Fibroblast of villous mesenchyme (primary cell): ENCODE measurements around the gene ALKBH5. TPM values are rescaled to one million over a fixed set of nuclear protein-coding genes. Genes with fewer than 3 reads are reported as not detected.
A peak's percentile ranks its signal among the peaks of the same experiment; 100 is the strongest.

Experiments
- DNase-seq: peaks from one replicate; pipeline ENCODE4 v3.0.0-alpha.2; 2010; ENCODE audit warnings: low read depth
- H3K4me3 ChIP-seq: 2 replicates; pipeline ENCODE4 v1.5.1; 2011; ENCODE audit warnings: low read depth, mild to moderate bottlenecking, low read length
- CTCF ChIP-seq: IDR thresholded peaks from 2 replicates; pipeline ENCODE4 v1.5.1; 2012; ENCODE audit warnings: low read depth, mild to moderate bottlenecking, low read length; ENCODE audit not compliant: insufficient read depth
- total RNA-seq: library from RNA; depleted of rRNA; stranded (reverse); fragments of >200 nt; gene quantifications from 2 replicates; pipeline ENCODE4 v1.2.3, GENCODE V29; 2012

ALKBH5 gene
- total RNA-seq, 1 donor = 144 TPM

DNA sequence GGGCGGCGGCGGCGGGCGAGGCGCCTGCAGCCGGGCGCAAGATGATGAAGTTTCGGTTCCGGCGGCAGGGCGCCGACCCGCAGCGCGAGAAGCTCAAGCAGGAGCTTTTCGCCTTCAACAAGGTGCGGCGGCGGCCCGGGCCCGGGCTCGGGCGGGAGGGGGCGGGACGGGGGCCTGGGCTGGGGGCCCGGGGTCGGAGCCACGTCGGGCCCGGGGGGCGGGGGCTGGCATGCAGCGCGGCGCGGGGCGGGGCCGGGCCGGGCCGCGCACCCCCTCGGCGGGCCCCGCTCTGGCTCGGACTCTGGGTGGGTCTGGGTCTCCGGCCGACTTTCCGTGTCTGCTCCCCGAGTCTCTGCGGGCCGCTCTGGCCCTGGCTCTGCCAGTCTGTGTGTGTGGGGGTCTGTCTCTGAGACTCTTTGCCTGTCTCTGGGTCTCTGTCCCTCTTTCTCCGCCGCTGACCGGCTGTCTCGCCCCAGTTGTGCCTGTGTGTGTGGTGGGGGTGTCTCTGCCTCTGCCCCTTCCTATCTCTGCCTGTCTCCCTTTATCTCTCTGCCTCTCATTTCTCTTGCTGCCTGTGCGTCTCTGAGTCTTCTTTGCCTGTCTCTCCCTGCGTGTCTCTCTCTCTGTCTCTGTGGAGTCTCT lies 42.1 kb downstream of the ALKBH5 start:
- TF ChIP-seq CTCF = no peak
- H3K4me3 ChIP-seq = peak overlapping the region; percentile 94
- DNase-seq = peak; percentile 22

DNA sequence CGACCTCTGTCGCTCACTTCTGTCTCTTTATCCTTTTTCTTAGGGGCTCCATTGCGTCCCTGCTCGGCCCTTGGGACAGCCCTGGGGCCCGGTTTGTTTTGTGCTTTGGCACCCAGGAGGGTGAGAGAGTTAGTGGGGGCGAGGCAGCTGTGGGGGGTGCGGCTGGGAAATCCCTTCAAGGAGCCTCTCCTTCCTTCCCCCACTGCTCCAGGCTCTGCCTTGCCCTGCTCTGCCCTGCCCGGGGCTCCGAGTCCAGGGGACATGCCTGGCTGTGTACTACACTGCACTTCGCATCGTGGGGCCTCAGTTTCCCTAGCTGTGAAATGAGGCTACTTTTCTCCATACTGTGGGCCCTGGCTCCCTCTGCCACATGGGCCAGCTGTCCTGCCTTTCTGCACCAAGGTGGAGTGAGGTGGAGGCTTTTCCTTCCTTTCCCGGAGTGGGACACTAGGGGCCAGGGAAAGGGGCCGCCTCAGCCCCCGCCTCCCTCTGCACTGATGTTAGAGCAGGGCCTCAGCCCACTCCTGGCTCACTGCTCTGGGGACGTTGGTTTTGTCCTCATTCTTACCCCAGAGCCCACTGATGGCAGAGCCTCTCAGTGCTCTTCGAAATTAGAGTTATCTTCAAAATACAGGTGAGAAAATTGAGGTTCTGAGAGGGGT lies 42.8 kb downstream of the ALKBH5 start:
- no peak for TF ChIP-seq CTCF
- no peak for DNase-seq
- H3K4me3 ChIP-seq = peak overlapping the region; percentile 94

GRCh38 chr17:18227635-18228034 lies 44.0 kb downstream of the ALKBH5 start:
- no peak overlapping the region for H3K4me3 ChIP-seq
- DNase-seq = no peak
- no peak for TF ChIP-seq CTCF

DNA sequence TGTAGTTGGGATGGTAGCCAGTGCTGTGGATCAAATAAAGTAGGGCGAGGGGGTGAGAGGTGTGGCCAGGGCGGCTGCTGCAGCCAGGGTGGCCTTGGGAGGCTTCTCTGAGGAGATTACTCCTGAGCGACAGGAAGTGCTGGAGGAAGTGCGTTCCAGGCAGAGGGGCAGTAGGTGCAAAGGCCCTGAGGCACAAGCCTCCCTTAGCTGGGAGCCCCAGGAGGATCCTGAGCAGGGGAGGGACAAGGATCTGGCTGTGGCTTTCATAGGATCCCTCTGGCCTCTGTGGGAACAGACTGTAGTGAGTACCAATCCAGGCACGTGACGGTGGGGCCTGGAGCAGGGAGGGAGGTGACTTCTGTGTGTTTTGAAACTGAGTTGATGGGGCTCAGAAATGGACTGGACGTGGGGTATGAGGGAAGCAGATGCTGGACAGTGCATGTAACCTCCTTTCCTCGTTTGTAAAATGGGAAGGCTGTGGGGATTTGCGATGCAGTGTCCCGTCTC lies 44.6 kb downstream of the ALKBH5 start:
- no peak for DNase-seq
- H3K4me3 ChIP-seq = no peak overlapping the region
- TF ChIP-seq CTCF = no peak

- no peak for TF ChIP-seq CTCF
- no peak overlapping the region for H3K4me3 ChIP-seq
These were observed 45.6 kb downstream of the ALKBH5 start for GRCh38 chr17:18229254-18229653.

DNA sequence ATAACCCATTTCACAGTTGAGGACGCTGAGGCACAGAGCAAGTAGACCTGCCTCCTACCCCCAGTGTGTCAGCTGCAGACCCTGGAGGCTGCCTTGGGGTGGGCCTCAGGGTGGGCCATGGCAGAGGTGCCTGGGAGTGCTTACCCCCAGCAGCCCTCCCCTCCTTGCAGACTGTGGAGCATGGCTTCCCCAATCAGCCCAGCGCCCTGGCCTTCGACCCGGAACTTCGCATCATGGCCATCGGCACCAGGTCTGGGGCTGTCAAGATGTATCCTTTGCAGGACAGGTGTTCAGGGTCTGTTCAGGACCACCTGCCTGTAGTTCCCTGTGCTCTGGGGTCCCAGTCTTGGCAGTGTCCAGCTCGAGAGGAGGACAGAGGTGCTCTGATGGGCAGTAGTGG lies 46.1 kb downstream of the ALKBH5 start:
- no peak for TF ChIP-seq CTCF
- DNase-seq = no peak
- H3K4me3 ChIP-seq = no peak overlapping the region

More at GRCh38 chr17:18229254-18229653, 45.6 kb downstream of the ALKBH5 start:
- DNase-seq = no peak
